Uterus (tissue), 4 donors: Measurements from ENCODE around the gene TMEM178A. TPM values are rescaled to one million over a fixed set of nuclear protein-coding genes. Genes with fewer than 3 reads are reported as not detected.

Source experiments
- DNase-seq, 2 donors: peaks; one replicate each; pipeline ENCODE4 v3.0.0-alpha.2; 2019 to 2020
- H3K27ac ChIP-seq, 2 donors: fragments of 200-600 bp; sonication (generic); 1 replicate in 1 of 2; 2 replicates in 1 of 2; pipeline ENCODE4 v1.5.1; 2016 to 2018
- H3K27me3 ChIP-seq, 2 donors: fragments of 200-600 bp; sonication (generic); one replicate each; pipeline ENCODE4 v1.5.1; 2018 to 2019; ENCODE audit warnings: control low read depth in 1 of 2
- H3K36me3 ChIP-seq, 2 donors: fragments of 200-600 bp; sonication (generic); one replicate each; pipeline ENCODE4 v1.5.1; 2019; ENCODE audit warnings: control low read depth in 1 of 2
- H3K4me1 ChIP-seq, 2 donors: fragments of 200-600 bp; sonication (generic); one replicate each; pipeline ENCODE4 v1.5.1; 2018 to 2019; ENCODE audit warnings: control low read depth in 1 of 2
- H3K4me3 ChIP-seq, 2 donors: fragments of 200-600 bp; sonication (generic); 1 replicate in 1 of 2; 2 replicates in 1 of 2; pipeline ENCODE4 v1.5.1; 2018 to 2019; ENCODE audit warnings: mild to moderate bottlenecking in 1 of 2
- H3K9me3 ChIP-seq, 2 donors: fragments of 200-600 bp; sonication (generic); one replicate each; pipeline ENCODE4 v1.5.1; 2019; ENCODE audit warnings: control low read depth in 1 of 2
- CTCF ChIP-seq, 4 experiments: fragments of 200-600 bp in 2 of 4; fragments of 450-650 bp in 2 of 4; sonication (generic) in 2 of 4; IDR thresholded peaks; one replicate each; pipeline ENCODE4 v1.5.1; 2016 to 2019; ENCODE audit warnings: antibody characterized with exemption in 4 of 4, mild to moderate bottlenecking in 2 of 4, moderate library complexity in 1 of 4
- POLR2A ChIP-seq, 2 donors: fragments of 450-650 bp; IDR thresholded peaks; one replicate each; pipeline ENCODE4 v1.6.1; 2016; ENCODE audit warnings: antibody characterized with exemption in 2 of 2, mild to moderate bottlenecking in 1 of 2, moderate library complexity in 1 of 2
- intact Hi-C: fragments of 100-400 bp; cut with DNase I; formaldehyde crosslinking; loops from one replicate; pipeline ENCODE4 v1.15.1; 2023; ENCODE audit warnings: low total_unique reads
- total RNA-seq, 4 donors: library from RNA; depleted of rRNA in 3 of 4; stranded (reverse); fragments of >200 nt in 3 of 4; gene quantifications; one replicate each; pipeline versions ENCODE4 v1.1.0 to v1.2.4, GENCODE V29; 2014 to 2023
- donor health status: DM: yes; HTN: yes; CAD: no.

The TMEM178A gene
- total RNA-seq, 4 donors from 2014 or later: 3.1 to 3.9 TPM; not detected in 2

DNA sequence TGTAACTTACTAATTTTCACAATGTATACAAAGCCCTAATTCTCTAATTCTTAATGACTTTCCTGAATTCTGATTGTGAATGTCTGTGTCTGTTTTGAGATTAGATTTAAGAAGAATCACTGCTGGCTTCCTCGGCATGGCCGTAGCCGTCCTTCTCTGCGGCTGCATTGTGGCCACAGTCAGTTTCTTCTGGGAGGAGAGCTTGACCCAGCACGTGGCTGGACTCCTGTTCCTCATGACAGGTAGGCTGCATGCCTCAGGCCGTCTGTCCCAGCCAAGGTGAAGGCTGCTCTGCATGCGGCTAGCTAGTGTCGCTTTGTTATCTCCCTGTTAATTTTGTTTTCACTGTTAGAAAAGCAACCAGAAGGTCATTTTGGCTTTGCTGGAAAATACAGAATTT is 41.2 kb downstream of the TMEM178A start:
- Histone ChIP-seq H3K36me3 (no peaks in the 10 kb centered on the region), H3K4me3 (no peak overlapping the region), H3K9me3 (peaks cover 0 to 6% of the 10 kb centered on the region in 2 donors), H3K27me3 (no peaks in the 10 kb centered on the region), H3K27ac (no peak overlapping the region), H3K4me1 (no peaks in the 10 kb centered on the region)
- no peak for DNase-seq
- no peak for TF ChIP-seq CTCF (IDR thresholded peaks at IDR 0.05)
- no peak for TF ChIP-seq POLR2A (IDR thresholded peaks at IDR 0.05)
- intact Hi-C loops: no loop called here

GRCh38 chr2:39708003-39708402 is 42.3 kb downstream of the TMEM178A start:
- no peak for DNase-seq
- no peaks in the 10 kb centered on the region for H3K9me3 ChIP-seq
- TF ChIP-seq POLR2A (IDR thresholded peaks at IDR 0.05): no peak
- TF ChIP-seq CTCF (IDR thresholded peaks at IDR 0.05): no peak
- no peak overlapping the region for H3K4me3 ChIP-seq
- intact Hi-C loops: no loop called here
- no peaks in the 10 kb centered on the region for H3K4me1 ChIP-seq
- H3K27me3 ChIP-seq: no peaks in the 10 kb centered on the region
- H3K36me3 ChIP-seq: no peaks in the 10 kb centered on the region
- no peak overlapping the region for H3K27ac ChIP-seq

DNA sequence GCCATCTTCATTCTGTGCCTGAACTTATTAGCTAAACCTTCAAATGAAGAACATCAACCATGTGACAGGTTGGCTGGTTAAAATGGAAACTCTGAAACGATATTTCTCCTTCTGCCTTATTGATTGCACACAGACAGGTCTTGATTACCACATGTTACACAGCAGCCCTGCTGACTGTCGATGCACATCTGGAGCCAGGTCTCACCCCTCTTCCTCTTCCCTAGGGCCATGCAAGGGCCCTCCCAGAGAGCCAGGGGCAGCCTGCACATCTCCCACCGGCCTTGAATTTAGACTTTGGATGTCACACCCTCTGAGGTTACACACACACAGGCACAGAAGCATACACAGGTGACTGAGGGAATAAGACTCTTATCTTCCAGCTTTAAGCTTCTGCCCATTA is 45.1 kb downstream of the TMEM178A start:
- Histone ChIP-seq H3K27ac (no peak overlapping the region), H3K4me3 (no peak overlapping the region), H3K27me3 (no peaks in the 10 kb centered on the region), H3K9me3 (no peaks in the 10 kb centered on the region), H3K4me1 (no peaks in the 10 kb centered on the region), H3K36me3 (no peaks in the 10 kb centered on the region)
- DNase-seq: no peak
- TF ChIP-seq POLR2A (IDR thresholded peaks at IDR 0.05) (no peak), CTCF (IDR thresholded peaks at IDR 0.05) (no peak)
- intact Hi-C loops: no loop called here

- Histone ChIP-seq H3K36me3 (no peaks in the 10 kb centered on the region), H3K9me3 (no peaks in the 10 kb centered on the region), H3K27me3 (no peaks in the 10 kb centered on the region), H3K4me1 (no peaks in the 10 kb centered on the region), H3K27ac (no peak overlapping the region), H3K4me3 (no peak overlapping the region)
- no peak for DNase-seq
- TF ChIP-seq POLR2A (IDR thresholded peaks at IDR 0.05): no peak
- TF ChIP-seq CTCF (IDR thresholded peaks at IDR 0.05): no peak
- intact Hi-C loops: no loop called here
These were observed 47.2 kb downstream of the TMEM178A start for GRCh38 chr2:39712953-39713352.

DNA sequence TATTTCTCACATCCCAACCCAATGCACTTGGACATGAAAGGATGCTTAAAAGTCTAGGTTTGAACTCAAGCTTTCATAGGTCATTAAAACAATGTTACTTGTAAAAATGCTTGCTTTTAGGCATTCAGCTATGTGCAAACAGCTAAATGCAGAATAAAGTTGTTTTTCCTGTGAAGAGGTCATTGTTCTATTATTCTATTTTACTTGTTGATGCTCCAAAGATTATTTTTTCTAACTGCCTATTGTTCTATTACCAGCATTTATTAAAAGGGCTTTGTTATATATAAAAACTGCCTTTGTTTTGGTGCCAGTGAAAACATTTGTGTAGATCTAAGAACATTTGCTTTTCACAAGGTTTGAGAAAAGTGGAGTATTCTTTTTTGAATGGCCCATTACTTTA is 49.4 kb downstream of the TMEM178A start:
- intact Hi-C loops: no loop called here
- Histone ChIP-seq H3K4me3 (no peak overlapping the region), H3K36me3 (no peaks in the 10 kb centered on the region), H3K27ac (no peak overlapping the region), H3K27me3 (no peaks in the 10 kb centered on the region), H3K4me1 (no peaks in the 10 kb centered on the region), H3K9me3 (no peaks in the 10 kb centered on the region)
- TF ChIP-seq CTCF (IDR thresholded peaks at IDR 0.05) (no peak), POLR2A (IDR thresholded peaks at IDR 0.05) (no peak)
- DNase-seq: no peak
